GM23338 (cell line): ENCODE measurements around the gene WBP2.

Experiments
- CREB1 ChIP-seq: fragments of 250-450 bp; sonication (Bioruptor Pico); IDR thresholded peaks from 2 replicates; pipeline ENCODE4 v1.5.0; 2020; ENCODE audit warnings: low read depth, mild to moderate bottlenecking, moderate library complexity
- CTCF ChIP-seq, 2 experiments: fragments of 200-600 bp in 1 of 2; sonication (generic) in 1 of 2; conservative IDR thresholded peaks; 2 replicates each; pipeline versions ENCODE4 v1.5.1 to v1.6.1; 2016 to 2017; ENCODE audit warnings: antibody characterized with exemption in 2 of 2, low read depth in 2 of 2, mild to moderate bottlenecking in 2 of 2, moderate library complexity in 1 of 2
- EZH2 ChIP-seq: fragments of 200-600 bp; sonication (generic); IDR thresholded peaks from one replicate; pipeline ENCODE4 v1.8.0; 2017; ENCODE audit warnings: antibody characterized with exemption, mild to moderate bottlenecking, low read depth; ENCODE audit not compliant: unreplicated experiment
- POLR2AphosphoS5 ChIP-seq: IDR thresholded peaks from 2 replicates; pipeline ENCODE4 v1.6.1; 2016; ENCODE audit warnings: antibody characterized with exemption, low read depth
- STAT1 ChIP-seq: IDR thresholded peaks from one replicate; pipeline ENCODE4 v1.6.1; 2016; ENCODE audit warnings: antibody characterized with exemption; ENCODE audit not compliant: unreplicated experiment

- TF ChIP-seq CTCF (conservative IDR thresholded peaks at IDR 0.05; ENCODE audit: low read depth in 2 of 2) (no peak), EZH2 (no peak), POLR2AphosphoS5 (no peak), CREB1 (no peak), STAT1 (no peak)
Observed at GRCh38 chr17:75842963-75843576, 12.1 kb downstream of the WBP2 start.
